HepG2 (cell line): ENCODE data around the gene SPATA21. TPM values are rescaled to one million over a fixed set of nuclear protein-coding genes. Genes with fewer than 3 reads are reported as not detected.

ENCODE experiments used
- AGO2 ChIP-seq: fragments of 200-400 bp; formaldehyde crosslinking; optimal IDR thresholded peaks from 2 replicates; pipeline ENCODE3; 2017; ENCODE audit warnings: mild to moderate bottlenecking, low read depth, low read length, moderate library complexity
- AHR ChIP-seq: IDR thresholded peaks from 2 replicates; pipeline ENCODE4 v1.6.1; 2018; ENCODE audit warnings: missing genetic modification reagents, missing compliant biosample characterization
- ARID2 ChIP-seq: sonication (generic); formaldehyde crosslinking; IDR thresholded peaks from 2 replicates; pipeline ENCODE4 v1.8.1; 2022; ENCODE audit warnings: mild to moderate bottlenecking, missing genetic modification reagents, borderline replicate concordance
- CREB1 ChIP-seq, 2 experiments: fragments of 450-650 bp in 1 of 2; IDR thresholded peaks; 2 replicates each; pipeline ENCODE4 v1.6.1; 2016 to 2017; ENCODE audit warnings: control low read depth in 1 of 2, mild to moderate bottlenecking in 1 of 2, missing compliant biosample characterization in 1 of 2, missing genetic modification characterization in 1 of 2
- GTF3A ChIP-seq: sonication (generic); formaldehyde crosslinking; conservative IDR thresholded peaks from 2 replicates; pipeline ENCODE4 v1.4.0; 2020; ENCODE audit warnings: mild to moderate bottlenecking, missing genetic modification reagents
- KLF13 ChIP-seq: sonication (generic); formaldehyde crosslinking; IDR thresholded peaks from 2 replicates; pipeline ENCODE4 v1.4.0; 2020; ENCODE audit warnings: mild to moderate bottlenecking, missing genetic modification reagents
- MBNL3 ChIP-seq: fragments of 250-450 bp; sonication (Bioruptor Pico); conservative IDR thresholded peaks from 2 replicates; pipeline ENCODE4 v1.8.0; 2022; ENCODE audit warnings: mild to moderate bottlenecking, inconsistent platforms
- STAT6 ChIP-seq: sonication (generic); formaldehyde crosslinking; IDR thresholded peaks from 2 replicates; pipeline ENCODE4 v1.4.0; 2020; ENCODE audit warnings: missing genetic modification reagents, mild to moderate bottlenecking, borderline replicate concordance
- THAP7 ChIP-seq: sonication (generic); formaldehyde crosslinking; IDR thresholded peaks from 2 replicates; pipeline ENCODE4 v1.8.1; 2023; ENCODE audit warnings: mild to moderate bottlenecking, missing genetic modification reagents
- ZNF235 ChIP-seq: sonication (generic); formaldehyde crosslinking; IDR thresholded peaks from 2 replicates; pipeline ENCODE4 v1.8.1; 2023; ENCODE audit warnings: mild to moderate bottlenecking, missing genetic modification reagents, borderline replicate concordance
- ZNF276 ChIP-seq: sonication (generic); formaldehyde crosslinking; IDR thresholded peaks from 2 replicates; pipeline ENCODE4 v1.4.0; 2020; ENCODE audit warnings: mild to moderate bottlenecking, low read depth, missing genetic modification reagents
- ZNF3 ChIP-seq: IDR thresholded peaks from 2 replicates; pipeline ENCODE4 v1.7.0; 2017; ENCODE audit warnings: inconsistent platforms
- ZNF318 ChIP-seq: sonication (generic); formaldehyde crosslinking; IDR thresholded peaks from 2 replicates; pipeline ENCODE4 v1.4.0; 2020; ENCODE audit warnings: mild to moderate bottlenecking, missing genetic modification reagents
- ZNF670 ChIP-seq: sonication (generic); formaldehyde crosslinking; IDR thresholded peaks from 2 replicates; pipeline ENCODE4 v1.8.0; 2022; ENCODE audit warnings: mild to moderate bottlenecking, missing genetic modification reagents, borderline replicate concordance
- polyA plus RNA-seq, 8 experiments: library from polyadenylated mRNA; depleted of rRNA in 3 of 8; stranded (reverse) in 7 of 8; unstranded in 1 of 8; fragments of >200 nt; fragmentation: Illumina TruSeq in 4 of 8; extraction: Trizol in 4 of 8; gene quantifications; 2 replicates each; pipeline versions ENCODE4 v1.2.1 to v1.2.3, GENCODE V29; 2011 to 2016; ENCODE audit warnings: low read depth in 4 of 8, missing spikeins in 1 of 8, mixed read lengths in 1 of 8; ENCODE audit not compliant: insufficient read depth in 1 of 8
- total RNA-seq, 5 experiments: library from RNA; depleted of rRNA; stranded (reverse); fragments of >200 nt; fragmentation: Illumina TruSeq; extraction: Trizol; gene quantifications; 2 replicates each; pipeline ENCODE4 v1.2.3, GENCODE V29; 2016; ENCODE audit warnings: low read depth in 1 of 5

SPATA21 gene
- total and polyA plus RNA-seq, 2 of the 13 experiments (the other 11 are each of a cell fraction or from before 2014, with no cell fraction given), result 0.80 to 1.4 TPM

GRCh38 chr1:16351994-16352841 is 85.0 kb downstream of the SPATA21 start, which contains the start of gene FBXO42 (continued):
- no peak for TF ChIP-seq ZNF276 (CRISPR knock-in tag)
- TF ChIP-seq AGO2, result peak; percentile 66
- peak; percentile 16; the same call in 1 of the 2 replicates for TF ChIP-seq KLF13 (CRISPR knock-in tag)
- no peak for TF ChIP-seq STAT6 (CRISPR knock-in tag)
- 0 out of 2 replicates have a peak, but pooled peaks have one; percentile 1 for TF ChIP-seq GTF3A (CRISPR knock-in tag)
- TF ChIP-seq ARID2 (CRISPR knock-in tag), result peak; percentile 87; the same call in 1 of the 2 replicates
- peak; percentile 78; the same call in 1 of the 2 replicates for TF ChIP-seq ZNF670 (CRISPR knock-in tag)
- TF ChIP-seq MBNL3 (CRISPR knock-in tag), result no peak
- no peak for TF ChIP-seq ZNF3 (CRISPR knock-in tag)
- TF ChIP-seq ZNF235 (CRISPR knock-in tag), result no peak
- TF ChIP-seq THAP7, result no peak
- peak; percentile 49; the same call in 1 of the 2 replicates for TF ChIP-seq CREB1 (IDR thresholded peaks at IDR 0.05)
- no peak for TF ChIP-seq CREB1 (CRISPR knock-in tag; IDR thresholded peaks at IDR 0.05)
- TF ChIP-seq AHR (CRISPR knock-in tag), result peak; percentile 62; the same call in 1 of the 2 replicates
- no peak for TF ChIP-seq ZNF318 (CRISPR knock-in tag)
